Stimulated activated CD4-positive, alpha-beta T cell treated with anti-CD3 and anti-CD28 coated beads, Interleukin-15, amount 100 ng/mL, for 24 hours (primary cell): ENCODE measurements around the gene IRF3.

Experiments used
- DNase-seq: peaks from one replicate; pipeline ENCODE4 v3.0.0-alpha.2; 2020

IRF3 gene

DNA sequence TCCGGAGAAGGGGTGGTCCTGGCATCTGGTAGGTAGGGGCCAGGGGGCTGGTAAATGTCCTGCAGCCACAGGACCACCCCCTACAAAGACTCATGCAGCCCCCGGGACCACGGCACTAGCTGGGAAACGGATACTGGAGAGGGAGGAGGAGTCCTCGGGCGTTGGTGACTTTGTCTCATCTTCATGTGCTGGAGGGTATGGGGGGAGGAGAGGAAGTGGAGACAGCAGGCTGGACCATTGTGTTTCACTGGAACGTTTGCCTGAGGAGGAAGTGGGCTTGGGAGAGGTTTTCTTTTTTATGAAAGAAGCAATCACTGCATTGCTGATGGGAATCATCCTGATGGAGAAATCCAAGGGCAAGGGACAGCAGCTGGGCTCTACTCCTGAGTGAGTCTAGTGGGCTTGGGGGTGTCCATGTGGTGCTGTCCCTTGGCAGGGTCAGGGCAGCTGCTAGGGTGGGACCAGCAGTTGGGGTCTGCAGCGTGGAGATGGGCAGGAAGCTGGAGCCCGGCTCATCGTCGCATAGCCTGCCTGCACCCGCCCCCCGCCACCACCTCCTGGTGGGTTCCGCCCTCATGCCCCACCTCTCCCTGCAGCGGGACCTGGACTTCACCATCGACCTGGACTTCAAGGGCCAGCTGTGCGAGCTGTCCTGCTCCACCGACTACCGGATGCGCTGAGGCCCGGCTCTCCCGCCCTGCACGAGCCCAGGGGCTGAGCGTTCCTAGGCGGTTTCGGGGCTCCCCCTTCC is 22.1 kb upstream of the IRF3 start:
- DNase-seq: no peak

- no peak for DNase-seq
These were observed 21.5 kb upstream of the IRF3 start for GRCh38 chr19:49687150-49687549.

DNA sequence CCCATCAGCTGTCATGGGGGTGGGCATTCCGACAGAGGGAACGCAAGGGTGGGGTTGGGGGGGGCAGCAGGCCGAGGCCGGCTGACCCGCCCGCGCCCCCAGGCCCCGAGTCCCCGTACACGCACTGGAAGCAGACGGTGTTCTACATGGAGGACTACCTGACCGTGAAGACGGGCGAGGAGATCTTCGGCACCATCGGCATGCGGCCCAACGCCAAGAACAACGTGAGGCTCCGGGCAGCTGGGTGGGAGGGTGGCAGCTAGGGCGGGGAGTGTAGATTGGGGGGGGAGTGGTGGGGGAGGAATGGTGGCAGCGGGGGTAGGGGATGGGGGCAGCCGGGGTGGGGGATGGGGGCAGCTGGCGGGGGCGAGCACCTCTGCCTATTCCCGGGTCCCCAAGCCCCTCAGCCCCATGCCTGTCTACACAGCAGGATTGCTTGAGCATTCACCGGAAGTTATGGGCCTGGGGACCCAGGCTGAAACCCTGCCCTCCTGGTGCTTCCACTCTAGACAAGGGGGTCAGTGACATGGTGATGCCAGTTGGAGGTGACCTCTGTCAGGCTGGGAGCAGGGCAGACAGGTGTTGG is 20.9 kb upstream of the IRF3 start:
- DNase-seq: no peak

- DNase-seq: no peak
These were observed 20.2 kb upstream of the IRF3 start for GRCh38 chr19:49685845-49686332.

GRCh38 chr19:49684983-49685553 is 19.4 kb upstream of the IRF3 start:
- DNase-seq: no peak

- no peak for DNase-seq
These were observed 18.8 kb upstream of the IRF3 start for GRCh38 chr19:49684251-49684982.

- DNase-seq: no peak
These were observed 18.2 kb upstream of the IRF3 start for GRCh38 chr19:49683814-49684250.

GRCh38 chr19:49682274-49682673 is 16.6 kb upstream of the IRF3 start:
- DNase-seq: no peak

- no peak for DNase-seq
These were observed 16.2 kb upstream of the IRF3 start for GRCh38 chr19:49681830-49682229.

DNA sequence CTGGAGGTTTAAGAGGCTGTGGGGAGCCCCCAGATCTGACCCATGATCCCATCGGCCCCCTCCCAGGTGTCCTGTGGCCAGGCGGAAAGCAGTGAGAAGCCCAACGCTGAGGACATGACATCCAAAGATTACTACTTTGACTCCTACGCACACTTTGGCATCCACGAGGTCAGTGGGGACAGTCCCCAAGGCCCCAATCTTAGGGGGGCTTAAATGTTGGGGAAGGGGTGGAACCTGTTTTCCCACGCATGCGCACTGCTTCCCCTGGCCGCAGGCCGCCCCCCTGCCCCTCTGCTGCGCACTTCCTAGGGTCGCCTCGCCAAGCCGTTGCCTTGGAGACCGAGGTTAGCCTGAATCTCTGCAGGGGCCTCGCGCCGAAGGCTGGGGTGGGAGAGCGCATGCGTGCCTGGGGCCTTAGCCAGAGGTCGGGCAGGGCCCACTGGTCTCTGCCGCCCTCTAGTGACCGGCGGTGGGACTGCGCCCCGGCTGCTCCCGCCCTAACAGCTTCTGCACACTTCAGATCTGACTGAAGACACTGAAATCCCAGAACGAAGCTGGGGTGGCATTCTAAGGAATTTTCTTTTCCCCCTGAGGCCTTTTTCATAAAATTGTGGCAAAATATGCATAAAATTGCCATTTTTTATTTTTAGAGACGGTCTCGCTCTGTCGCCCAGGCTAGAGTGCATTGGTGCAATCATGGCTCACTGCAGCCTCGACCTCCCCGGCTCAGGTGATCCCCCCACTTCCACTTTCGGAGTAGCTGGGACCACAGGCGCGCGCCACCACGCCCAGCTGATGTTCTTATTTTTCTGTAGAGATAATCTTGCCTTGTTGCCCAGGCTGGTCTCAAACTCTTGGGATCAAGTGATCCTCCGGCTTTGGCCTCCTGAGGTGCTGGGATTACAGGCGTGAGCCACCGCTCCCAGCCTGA is 15.0 kb upstream of the IRF3 start:
- peak; percentile 97 for DNase-seq

DNA sequence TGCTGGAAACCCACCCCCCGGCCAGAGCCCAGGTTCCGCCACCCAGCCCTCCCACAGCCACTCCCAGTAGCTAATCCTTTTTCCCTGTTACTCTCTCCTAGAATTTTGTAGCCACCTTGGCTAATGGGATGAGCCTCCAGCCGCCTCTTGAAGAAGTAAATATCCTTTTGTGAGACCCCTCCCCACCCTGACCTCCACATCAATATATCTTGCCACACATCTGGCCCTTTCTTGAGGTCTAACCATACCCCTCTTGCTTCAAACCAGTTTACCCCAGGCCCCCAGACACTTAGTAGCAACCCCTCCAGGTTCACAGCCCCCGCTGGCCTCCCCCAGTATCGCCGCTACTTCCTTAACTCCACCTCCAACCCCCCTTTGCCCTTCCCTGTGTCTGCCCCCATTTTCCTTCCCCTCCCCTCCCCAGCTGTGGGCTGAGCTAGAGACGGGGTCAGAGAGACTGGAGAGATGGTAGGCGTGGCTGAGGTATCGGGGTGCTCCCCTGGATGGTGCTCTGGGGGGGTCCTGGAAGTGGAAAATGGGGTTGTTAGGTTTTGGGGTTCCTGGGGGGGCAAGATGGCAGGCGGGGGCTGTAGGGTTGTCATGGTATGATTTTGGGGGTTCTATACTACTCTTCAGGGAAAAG is 14.2 kb upstream of the IRF3 start:
- DNase-seq: no peak

- no peak for DNase-seq
These were observed 13.5 kb upstream of the IRF3 start for GRCh38 chr19:49678985-49679770.

DNA sequence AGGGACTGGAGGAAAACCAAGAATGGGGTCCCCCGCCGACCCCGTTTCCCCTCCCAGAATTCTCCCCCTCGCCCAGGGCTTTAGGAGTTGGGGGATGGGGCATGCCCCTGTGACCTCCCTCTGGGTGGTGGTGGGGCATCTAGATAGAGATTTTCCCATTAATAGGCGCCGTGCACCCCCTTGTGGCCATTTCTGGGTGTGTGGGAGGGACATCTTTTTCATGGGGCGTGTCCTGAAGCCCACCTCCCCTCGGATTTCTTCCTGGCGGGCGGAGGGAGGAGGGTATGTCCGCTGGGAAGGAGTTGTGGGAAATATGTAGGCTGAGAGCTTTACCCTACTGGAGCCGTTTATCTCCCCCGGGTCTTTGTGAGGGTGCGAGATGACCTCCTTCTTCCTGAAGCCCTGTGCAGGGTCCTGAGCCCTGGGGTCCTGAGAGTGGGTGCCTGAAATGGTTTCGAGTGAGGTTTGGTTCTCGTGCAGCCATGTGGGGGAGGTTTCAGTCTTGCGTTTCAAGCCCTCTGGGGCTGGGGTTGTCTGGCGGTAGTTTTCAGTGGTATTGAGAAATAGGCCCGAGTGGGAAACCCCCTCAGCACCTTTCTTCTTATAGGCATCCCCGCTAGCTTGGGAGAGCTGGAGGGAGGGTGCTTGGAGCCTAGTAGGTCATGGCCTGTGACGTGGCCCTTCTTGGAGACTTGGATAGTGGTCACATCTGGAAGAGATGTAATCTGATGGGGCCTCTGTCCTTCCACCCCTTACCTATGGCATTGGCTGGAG is 12.4 kb upstream of the IRF3 start:
- DNase-seq: peak; percentile 85

DNA sequence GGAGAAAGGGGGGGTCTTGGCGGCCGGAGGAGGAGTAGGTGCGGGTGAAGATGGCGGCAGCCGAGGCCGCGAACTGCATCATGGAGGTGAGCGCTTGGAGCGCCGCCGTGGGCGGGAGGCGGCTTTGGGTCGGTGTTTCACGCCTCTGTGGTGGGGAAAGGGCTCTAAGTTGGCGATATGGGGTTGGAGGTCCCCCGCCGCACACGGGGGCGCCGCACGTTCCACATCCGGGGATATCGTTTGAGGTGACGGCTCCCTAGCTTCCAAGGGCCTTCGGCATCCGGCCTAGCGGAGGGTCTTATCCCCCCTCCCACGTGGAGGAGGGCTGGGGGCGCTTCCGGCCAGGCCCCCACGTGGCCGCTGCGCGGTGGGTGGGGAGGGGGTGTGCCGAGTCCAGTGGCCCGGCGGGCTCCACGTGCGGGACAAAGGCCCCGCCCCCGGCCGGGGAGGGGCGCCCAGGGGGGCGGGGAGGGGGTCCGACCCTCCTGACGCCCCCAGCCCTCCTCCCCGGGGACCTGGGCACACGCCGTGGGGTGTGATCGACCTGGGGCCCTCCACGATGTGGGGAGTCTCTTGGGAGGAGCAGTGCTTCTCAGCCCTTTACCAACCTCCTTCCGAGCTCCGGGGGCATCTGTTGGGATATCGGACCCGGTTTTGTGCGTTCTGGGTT is 11.7 kb upstream of the IRF3 start, which contains the start of gene PRMT1:
Gene PRMT1 (plus strand): TSS at position 41 of the 670 bp plus-strand sequence. CDS start 10 bp downstream, at position 51.
- peak; percentile 72 for DNase-seq

DNA sequence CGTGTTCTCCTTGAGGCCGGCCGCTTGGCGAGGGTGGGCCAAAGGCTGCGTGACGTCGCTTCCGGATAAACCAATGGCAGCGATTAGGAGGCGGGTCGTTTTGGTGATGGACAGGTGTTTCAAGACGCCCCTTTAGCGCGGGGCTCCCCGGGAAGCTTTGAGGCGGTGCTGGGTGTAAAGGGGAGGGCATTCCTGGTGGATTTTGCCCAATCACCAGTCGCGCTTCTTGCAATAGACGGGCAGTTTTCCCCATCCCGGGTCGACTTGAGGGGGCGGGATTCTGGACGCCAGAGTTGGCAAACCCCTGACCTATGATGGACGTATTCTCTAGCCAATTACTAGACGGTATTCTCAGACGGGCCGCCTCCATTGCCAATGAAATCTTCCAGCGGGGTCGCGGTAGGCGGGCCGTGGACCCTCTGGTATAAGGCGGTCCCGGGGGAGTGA is 11.2 kb upstream of the IRF3 start:
- peak; percentile 99 for DNase-seq

DNA sequence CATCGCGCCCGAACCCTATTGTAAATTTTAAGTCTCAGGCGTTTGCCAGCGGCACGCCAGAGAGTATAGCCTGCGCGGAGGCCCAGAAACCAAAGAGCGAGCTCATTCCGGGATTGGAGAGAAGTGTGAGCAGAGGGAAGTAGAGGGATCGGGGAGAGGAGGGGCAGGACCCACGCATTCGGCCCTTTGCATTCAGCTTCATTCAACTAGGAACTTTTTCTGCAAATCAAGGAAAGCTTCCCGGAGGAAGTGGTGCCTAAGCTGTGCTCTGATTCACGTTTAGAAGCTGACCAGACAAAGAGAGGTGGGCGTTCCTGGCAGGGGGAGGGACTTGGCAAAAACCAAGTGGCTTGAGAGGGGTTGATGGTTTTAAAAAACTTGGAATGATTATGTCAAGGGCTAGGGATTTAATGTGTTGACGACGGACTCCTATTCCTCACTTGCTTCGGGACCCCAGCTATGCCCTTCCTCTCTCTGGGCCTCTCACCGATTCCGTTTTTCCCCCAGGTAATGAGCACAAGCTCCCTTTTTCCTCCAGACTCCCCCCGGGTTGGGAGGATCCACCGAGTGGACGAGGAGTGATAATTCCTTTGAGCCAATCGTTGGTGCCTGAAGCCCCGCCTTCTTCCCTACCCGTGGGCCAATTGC is 10.6 kb upstream of the IRF3 start:
- no peak for DNase-seq

DNA sequence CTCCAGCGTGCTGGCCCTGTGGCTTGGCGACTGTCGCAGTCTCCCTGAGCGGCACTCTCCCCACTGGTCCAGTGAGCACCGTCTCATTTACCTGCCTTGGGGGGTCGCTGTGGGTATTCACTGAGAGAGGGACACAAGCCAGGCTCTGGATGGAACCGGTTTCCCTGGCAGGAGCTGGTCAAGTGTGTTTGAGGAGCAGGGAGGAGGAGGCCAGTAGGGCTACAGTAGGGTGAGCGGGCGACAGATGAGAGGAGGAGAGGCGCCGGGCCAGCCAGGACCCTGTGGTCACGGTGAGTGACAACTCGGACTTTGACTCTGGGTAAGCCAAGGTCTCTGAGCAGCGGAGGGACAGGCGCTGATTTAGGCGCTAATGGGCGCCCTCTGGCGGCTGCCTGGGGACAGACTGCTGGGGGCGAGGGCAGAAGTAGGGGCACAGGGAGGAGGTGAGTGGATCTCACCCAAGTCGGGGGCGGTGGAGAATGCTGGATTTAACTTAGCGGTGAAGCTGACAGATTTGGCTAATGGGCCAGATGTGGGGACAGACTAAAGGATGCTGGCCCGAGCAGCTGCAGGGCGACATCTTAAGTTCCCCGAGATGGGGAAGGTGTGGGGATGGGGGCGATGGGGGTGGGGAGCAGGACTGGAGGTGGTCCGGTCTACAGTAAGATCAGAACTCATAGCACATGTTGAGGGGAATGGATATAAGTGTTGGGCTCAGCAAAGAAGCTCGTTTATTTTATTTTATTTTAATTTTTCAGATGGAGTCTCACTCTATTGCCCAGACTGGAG is 6.7 kb upstream of the IRF3 start:
- DNase-seq: peak; percentile 83

DNA sequence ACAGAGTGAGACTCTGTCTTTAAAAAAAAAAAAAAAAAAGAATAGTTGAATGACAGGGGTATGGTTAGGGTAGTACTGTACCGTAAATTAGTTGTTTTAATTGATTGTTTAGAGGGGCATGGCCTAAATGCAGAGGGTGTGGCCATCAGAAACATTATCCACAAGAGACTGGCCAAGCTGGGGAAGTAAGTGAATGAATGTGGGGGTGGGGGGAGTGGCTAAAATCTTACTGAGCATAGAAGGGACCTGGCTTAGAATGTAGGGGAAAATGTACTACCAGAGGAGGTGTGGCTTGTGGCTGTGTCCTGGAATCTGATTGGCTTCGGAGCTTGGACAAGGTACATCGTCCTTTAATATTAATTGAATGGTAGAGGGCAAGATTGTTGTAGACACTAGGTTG is 3.9 kb upstream of the IRF3 start:
- no peak for DNase-seq
